ELR (cell line): ENCODE data around the gene USHBP1.

Experiments used
- DNase-seq: peaks from one replicate; pipeline ENCODE4 v3.0.0-alpha.2; 2015; ENCODE audit warnings: low read depth

USHBP1 gene

GRCh38 chr19:17240062-17240752 is 24.3 kb downstream of the USHBP1 start:
- DNase-seq = no peak

GRCh38 chr19:17237747-17238706 is 26.5 kb downstream of the USHBP1 start:
- no peak for DNase-seq

GRCh38 chr19:17236811-17237543 is 27.6 kb downstream of the USHBP1 start:
- DNase-seq = no peak

GRCh38 chr19:17235971-17236777 is 28.4 kb downstream of the USHBP1 start:
- DNase-seq = peak; percentile 69

GRCh38 chr19:17235300-17235970 is 29.1 kb downstream of the USHBP1 start:
- peak; percentile 78 for DNase-seq

GRCh38 chr19:17234911-17235299 is 29.6 kb downstream of the USHBP1 start:
- peak; percentile 71 for DNase-seq

GRCh38 chr19:17232258-17232657 is 32.3 kb downstream of the USHBP1 start:
- DNase-seq = no peak

- no peak for DNase-seq
Observed at GRCh38 chr19:17229890-17230289, 34.7 kb downstream of the USHBP1 start.

GRCh38 chr19:17227798-17228367 is 36.7 kb downstream of the USHBP1 start:
- no peak for DNase-seq

GRCh38 chr19:17226002-17226933 is 38.3 kb downstream of the USHBP1 start, which contains the start of gene OCEL1:
OCEL1 (plus strand) TSS chr19:17226226; CDS start chr19:17226248, 22 bp downstream.
- peak; percentile 99 for DNase-seq

GRCh38 chr19:17225053-17225452 is 39.5 kb downstream of the USHBP1 start:
- no peak for DNase-seq

GRCh38 chr19:17220207-17220758 is 44.3 kb downstream of the USHBP1 start:
- peak; percentile 84 for DNase-seq

- no peak for DNase-seq
Observed at GRCh38 chr19:17219286-17219685, 45.3 kb downstream of the USHBP1 start.

- DNase-seq = no peak
Observed at GRCh38 chr19:17216058-17216670, 48.4 kb downstream of the USHBP1 start.

GRCh38 chr19:17215127-17215971 is 49.2 kb downstream of the USHBP1 start, which contains the start of gene USE1:
USE1 (plus strand) TSS chr19:17215357; CDS start chr19:17215406, 49 bp downstream.
- DNase-seq = peak; percentile 94

- no peak for DNase-seq
Observed at GRCh38 chr19:17214508-17215126, 49.9 kb downstream of the USHBP1 start.

- no peak for DNase-seq
Observed at GRCh38 chr19:17213334-17213733, 51.2 kb downstream of the USHBP1 start.
